ENCODE data around the gene PMIS2. TPM values are rescaled to one million over a fixed set of nuclear protein-coding genes. Genes with fewer than 3 reads are reported as not detected.
"Not testable (repeated sequence)": the region's sequence is repeated elsewhere in the genome, so short reads cannot be mapped to it uniquely, and the experiment has no call there.

PMIS2 gene
- total RNA-seq, 1 donor, result not detected

GRCh38 chr19:35596366-35596999 is 10.5 kb downstream of the PMIS2 start:
- Histone ChIP-seq H3K27me3 (ENCODE audit: insufficient read depth, low read length) (no peaks in the 10 kb centered on the region), H3K4me3 (ENCODE audit: low read length) (no peak overlapping the region), H3K9me3 (ENCODE audit: low read depth, low read length) (no peaks in the 10 kb centered on the region), H3K4me1 (ENCODE audit: insufficient read depth, low read length) (no peaks in the 10 kb centered on the region)

GRCh38 chr19:35601971-35602370 is 16.0 kb downstream of the PMIS2 start:
- H3K4me3 ChIP-seq (ENCODE audit: low read length), result no peak overlapping the region
- H3K4me1 ChIP-seq (ENCODE audit: insufficient read depth, low read length), result no peaks in the 10 kb centered on the region
- H3K27me3 ChIP-seq (ENCODE audit: insufficient read depth, low read length), result no peaks in the 10 kb centered on the region
- no peaks in the 10 kb centered on the region for H3K9me3 ChIP-seq (ENCODE audit: low read depth, low read length)

- H3K9me3 ChIP-seq (ENCODE audit: low read depth, low read length); H3K4me3 ChIP-seq (ENCODE audit: low read length); H3K4me1 ChIP-seq (ENCODE audit: insufficient read depth, low read length); H3K27me3 ChIP-seq (ENCODE audit: insufficient read depth, low read length): not testable (repeated sequence)
These were observed 18.5 kb downstream of the PMIS2 start for GRCh38 chr19:35604436-35604835.

DNA sequence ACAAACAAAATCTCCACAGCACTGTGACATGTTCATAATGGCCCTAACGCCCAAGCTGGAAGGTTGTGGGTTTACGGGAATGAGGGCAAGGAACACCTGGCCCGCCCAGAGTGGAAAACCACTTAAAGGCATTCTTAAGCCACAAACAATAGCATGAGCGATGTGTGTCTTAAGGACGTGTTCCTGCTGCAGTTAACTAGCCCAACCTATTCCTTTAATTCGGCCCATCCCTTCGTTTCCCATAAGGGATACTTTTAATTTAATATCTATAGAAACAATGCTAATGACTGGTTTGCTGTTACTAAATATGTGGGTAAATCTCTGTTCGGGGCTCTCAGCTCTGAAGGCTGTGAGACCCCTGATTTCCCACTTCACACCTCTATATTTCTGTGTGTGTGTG is 21.2 kb downstream of the PMIS2 start:
- not testable (repeated sequence) for H3K9me3 ChIP-seq (ENCODE audit: low read depth, low read length); H3K4me3 ChIP-seq (ENCODE audit: low read length); H3K27me3 ChIP-seq (ENCODE audit: insufficient read depth, low read length)
- H3K4me1 ChIP-seq (ENCODE audit: insufficient read depth, low read length), result peaks cover 23% of the 10 kb centered on the region

DNA sequence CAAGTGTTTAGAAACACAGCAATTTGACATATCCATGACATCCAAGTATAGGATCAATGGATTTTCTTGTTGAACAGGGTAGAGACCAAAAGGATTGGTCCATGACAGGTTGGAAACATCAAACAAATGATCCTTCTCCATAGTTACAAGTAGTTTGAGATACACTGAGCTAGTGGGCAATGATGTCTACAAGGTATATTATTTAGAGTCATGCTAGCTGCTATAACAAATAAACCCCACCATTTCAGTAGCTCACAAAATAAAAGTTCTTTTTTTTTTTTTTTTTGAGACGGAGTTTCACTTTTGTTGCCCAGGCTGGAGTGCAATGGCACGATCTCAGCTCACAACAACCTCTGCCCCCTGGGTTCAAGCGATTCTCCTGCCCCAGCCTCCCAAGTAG is 21.7 kb downstream of the PMIS2 start:
- Histone ChIP-seq H3K4me1 (ENCODE audit: insufficient read depth, low read length) (peaks cover 26% of the 10 kb centered on the region), H3K27me3 (ENCODE audit: insufficient read depth, low read length) (no peaks in the 10 kb centered on the region), H3K9me3 (ENCODE audit: low read depth, low read length) (no peaks in the 10 kb centered on the region), H3K4me3 (ENCODE audit: low read length) (no peak overlapping the region)

GRCh38 chr19:35608251-35608650 is 22.3 kb downstream of the PMIS2 start:
- Histone ChIP-seq H3K9me3 (ENCODE audit: low read depth, low read length) (no peaks in the 10 kb centered on the region), H3K4me1 (ENCODE audit: insufficient read depth, low read length) (peaks cover 32% of the 10 kb centered on the region), H3K27me3 (ENCODE audit: insufficient read depth, low read length) (no peaks in the 10 kb centered on the region), H3K4me3 (ENCODE audit: low read length) (no peak overlapping the region)

DNA sequence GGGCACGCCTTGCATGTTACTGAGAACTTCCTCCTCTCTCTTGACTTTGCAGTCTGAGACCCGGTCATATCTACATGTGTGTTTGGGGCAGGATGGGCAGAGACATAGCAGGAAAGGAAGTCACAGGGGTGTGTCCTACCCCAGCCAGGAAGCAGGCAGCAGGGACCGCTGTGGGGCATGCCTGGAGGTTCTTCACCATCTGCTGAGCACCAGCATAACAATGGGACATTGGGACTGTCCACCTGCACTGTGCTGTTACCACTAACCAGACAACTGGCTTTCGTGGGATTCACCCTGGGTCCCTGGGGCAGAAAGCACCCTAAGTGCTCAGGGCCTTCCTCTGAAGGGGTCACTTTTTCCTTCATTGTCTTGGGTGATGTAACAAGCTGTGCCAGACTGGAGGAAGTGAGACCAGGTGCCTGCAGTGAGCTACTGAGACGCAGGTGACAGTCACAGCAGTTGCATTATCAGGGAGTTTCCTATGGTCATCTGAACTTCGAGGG is 23.9 kb downstream of the PMIS2 start:
- no peak overlapping the region for H3K4me3 ChIP-seq (ENCODE audit: low read length)
- no peaks in the 10 kb centered on the region for H3K9me3 ChIP-seq (ENCODE audit: low read depth, low read length)
- H3K27me3 ChIP-seq (ENCODE audit: insufficient read depth, low read length), result no peaks in the 10 kb centered on the region
- H3K4me1 ChIP-seq (ENCODE audit: insufficient read depth, low read length), result peaks cover 35% of the 10 kb centered on the region

DNA sequence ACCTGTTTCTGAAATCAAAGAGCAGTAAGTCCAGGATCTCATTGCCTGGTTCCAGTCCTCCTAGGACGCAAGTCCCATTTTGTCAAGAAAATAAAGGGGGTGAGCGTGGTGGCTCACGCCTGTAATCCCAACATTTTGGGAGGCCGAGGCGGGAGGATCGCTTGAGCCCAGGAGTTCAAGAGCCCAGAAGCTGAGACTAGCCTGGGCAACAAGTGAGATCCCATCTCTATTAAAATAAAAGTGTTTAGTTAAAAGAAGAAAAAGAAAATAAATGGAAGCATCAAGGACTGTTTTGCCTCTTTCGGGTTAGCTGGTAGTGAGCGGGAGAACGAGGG is 26.2 kb downstream of the PMIS2 start:
- Histone ChIP-seq H3K4me1 (ENCODE audit: insufficient read depth, low read length) (peaks cover 35% of the 10 kb centered on the region), H3K27me3 (ENCODE audit: insufficient read depth, low read length) (no peaks in the 10 kb centered on the region), H3K4me3 (ENCODE audit: low read length) (peak overlapping the region; percentile 62), H3K9me3 (ENCODE audit: low read depth, low read length) (no peaks in the 10 kb centered on the region)

DNA sequence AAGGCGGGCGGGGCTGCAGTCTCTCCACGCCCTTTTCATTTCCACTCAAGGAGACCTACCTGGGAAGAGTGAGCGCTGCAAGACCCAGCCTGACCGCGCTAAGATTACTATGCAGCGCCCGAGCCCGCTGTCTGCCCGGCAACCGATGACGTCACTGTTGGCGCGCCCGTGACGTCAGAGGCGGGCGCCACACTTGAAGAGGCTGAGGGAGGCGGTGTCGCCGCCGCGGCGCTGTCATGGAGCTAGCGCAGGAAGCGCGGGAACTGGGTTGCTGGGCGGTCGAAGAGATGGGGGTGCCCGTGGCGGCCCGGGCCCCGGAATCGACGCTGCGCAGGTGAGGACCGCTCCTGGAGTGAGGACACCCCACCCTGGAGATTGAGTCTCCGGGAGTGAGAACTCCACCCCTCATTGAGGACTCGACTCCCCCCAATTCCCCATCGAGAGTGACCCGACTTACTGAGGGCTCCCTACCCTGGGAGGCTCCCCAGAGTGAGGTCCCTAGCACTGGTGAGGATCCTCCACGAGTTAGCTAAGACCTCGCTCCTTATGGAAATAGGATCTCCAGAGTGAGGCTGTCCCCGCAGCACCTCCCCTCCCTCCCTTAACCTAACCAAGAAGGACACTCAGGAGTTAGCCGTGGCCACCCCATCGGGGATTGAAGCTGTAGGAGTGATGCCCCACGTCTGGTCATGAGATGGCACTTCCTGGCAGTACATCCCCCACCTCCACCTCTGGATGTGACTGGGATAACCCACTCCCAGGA is 26.8 kb downstream of the PMIS2 start, which contains the start of gene HAUS5:
HAUS5 (plus strand) TSS at position 177 of the 763 bp plus-strand sequence; CDS start at position 237, 60 bp downstream.
- H3K4me3 ChIP-seq (ENCODE audit: low read length), result peak within 1 kb of the TSS; percentile 62
- H3K9me3 ChIP-seq (ENCODE audit: low read depth, low read length), result no peaks in the 10 kb centered on the region
- peaks cover 35% of the 10 kb centered on the region for H3K4me1 ChIP-seq (ENCODE audit: insufficient read depth, low read length)
- no peaks in the 10 kb centered on the region for H3K27me3 ChIP-seq (ENCODE audit: insufficient read depth, low read length)

- Histone ChIP-seq H3K9me3 (ENCODE audit: low read depth, low read length) (no peaks in the 10 kb centered on the region), H3K27me3 (ENCODE audit: insufficient read depth, low read length) (no peaks in the 10 kb centered on the region), H3K4me1 (ENCODE audit: insufficient read depth, low read length) (peaks cover 35% of the 10 kb centered on the region), H3K4me3 (ENCODE audit: low read length) (no peak overlapping the region)
These were observed 27.6 kb downstream of the PMIS2 start for GRCh38 chr19:35613574-35613973.

DNA sequence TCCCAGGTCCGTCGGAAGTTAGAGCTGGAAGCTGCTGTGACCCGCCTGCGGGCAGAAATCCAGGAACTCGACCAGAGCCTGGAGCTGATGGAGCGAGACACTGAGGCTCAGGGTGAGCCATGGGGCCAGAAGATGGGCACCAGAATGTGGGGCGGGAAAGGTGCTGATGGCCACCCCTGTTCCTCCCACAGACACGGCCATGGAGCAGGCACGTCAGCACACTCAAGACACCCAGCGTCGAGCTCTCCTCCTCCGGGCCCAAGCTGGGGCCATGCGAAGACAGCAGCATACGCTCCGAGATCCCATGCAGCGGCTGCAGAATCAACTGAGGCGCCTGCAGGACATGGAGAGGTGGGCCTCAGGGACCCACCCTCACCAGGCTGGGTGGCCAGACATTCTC is 29.1 kb downstream of the PMIS2 start:
- no peak overlapping the region for H3K4me3 ChIP-seq (ENCODE audit: low read length)
- H3K4me1 ChIP-seq (ENCODE audit: insufficient read depth, low read length), result peaks cover 25% of the 10 kb centered on the region
- H3K9me3 ChIP-seq (ENCODE audit: low read depth, low read length), result no peaks in the 10 kb centered on the region
- H3K27me3 ChIP-seq (ENCODE audit: insufficient read depth, low read length), result no peaks in the 10 kb centered on the region

DNA sequence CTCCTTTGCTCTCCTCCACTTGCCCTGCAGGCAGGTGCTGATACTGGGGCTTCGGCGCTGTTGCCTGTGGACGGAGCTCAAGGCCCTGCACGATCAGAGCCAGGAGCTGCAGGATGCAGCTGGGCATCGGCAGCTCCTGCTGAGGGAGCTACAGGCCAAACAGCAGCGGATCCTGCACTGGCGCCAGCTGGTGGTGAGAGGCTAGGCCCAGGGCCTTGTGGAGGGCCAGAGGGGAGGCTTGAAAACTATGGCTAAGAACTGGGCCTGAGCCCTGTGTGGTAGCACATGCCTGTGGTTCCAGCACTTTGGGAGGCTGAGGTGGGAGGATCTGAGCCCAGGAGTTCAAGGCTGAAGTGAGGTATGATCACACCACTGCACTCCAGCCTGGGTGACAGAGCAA is 32.9 kb downstream of the PMIS2 start:
- Histone ChIP-seq H3K9me3 (ENCODE audit: low read depth, low read length) (no peaks in the 10 kb centered on the region), H3K4me1 (ENCODE audit: insufficient read depth, low read length) (no peaks in the 10 kb centered on the region), H3K27me3 (ENCODE audit: insufficient read depth, low read length) (no peaks in the 10 kb centered on the region), H3K4me3 (ENCODE audit: low read length) (no peak overlapping the region)

DNA sequence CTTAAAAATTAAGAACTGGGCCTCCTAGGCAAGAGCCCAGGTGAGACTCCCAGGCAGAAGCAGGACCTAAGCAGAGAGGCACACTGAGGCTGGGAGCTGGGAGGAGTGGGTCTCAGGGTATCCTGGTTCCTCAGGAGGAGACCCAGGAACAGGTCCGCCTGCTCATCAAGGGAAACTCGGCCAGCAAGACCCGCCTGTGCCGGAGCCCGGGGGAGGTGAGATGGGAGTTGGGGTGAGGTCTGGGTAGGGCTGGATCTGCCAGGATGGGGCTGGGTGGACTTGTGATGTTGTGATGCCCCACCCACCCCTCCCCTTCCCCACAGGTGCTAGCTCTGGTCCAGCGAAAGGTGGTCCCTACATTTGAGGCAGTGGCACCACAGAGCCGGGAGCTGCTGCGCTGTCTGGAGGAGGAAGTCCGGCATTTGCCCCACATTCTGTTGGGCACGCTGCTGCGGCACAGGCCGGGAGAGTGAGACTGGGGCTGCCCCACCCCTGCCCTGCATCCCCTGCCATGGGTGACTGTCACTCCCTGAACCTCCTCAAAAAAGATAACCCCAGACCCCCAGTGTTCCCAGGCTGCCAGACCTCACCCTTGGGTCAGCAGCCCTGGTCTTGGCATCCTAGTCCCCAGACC is 33.4 kb downstream of the PMIS2 start:
- H3K9me3 ChIP-seq (ENCODE audit: low read depth, low read length), result no peaks in the 10 kb centered on the region
- no peaks in the 10 kb centered on the region for H3K4me1 ChIP-seq (ENCODE audit: insufficient read depth, low read length)
- H3K4me3 ChIP-seq (ENCODE audit: low read length), result no peak overlapping the region
- H3K27me3 ChIP-seq (ENCODE audit: insufficient read depth, low read length), result no peaks in the 10 kb centered on the region

DNA sequence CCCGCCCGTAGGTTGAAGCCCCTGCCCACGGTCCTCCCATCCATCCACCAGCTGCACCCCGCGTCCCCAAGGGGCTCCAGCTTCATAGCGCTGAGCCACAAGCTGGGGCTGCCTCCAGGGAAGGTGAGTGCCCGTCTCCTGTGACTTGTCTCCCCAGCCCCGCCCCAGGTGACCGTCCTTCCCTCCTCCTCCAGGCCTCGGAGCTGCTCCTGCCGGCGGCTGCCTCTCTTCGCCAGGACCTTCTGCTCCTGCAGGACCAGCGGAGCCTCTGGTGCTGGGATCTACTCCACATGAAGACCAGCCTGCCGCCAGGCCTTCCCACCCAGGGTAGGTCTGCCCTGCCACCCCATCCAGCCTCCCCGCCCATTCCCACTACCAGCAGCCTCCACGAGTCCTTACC is 34.0 kb downstream of the PMIS2 start:
- no peaks in the 10 kb centered on the region for H3K9me3 ChIP-seq (ENCODE audit: low read depth, low read length)
- H3K4me1 ChIP-seq (ENCODE audit: insufficient read depth, low read length), result no peaks in the 10 kb centered on the region
- no peak overlapping the region for H3K4me3 ChIP-seq (ENCODE audit: low read length)
- no peaks in the 10 kb centered on the region for H3K27me3 ChIP-seq (ENCODE audit: insufficient read depth, low read length)

GRCh38 chr19:35621708-35622107 is 35.7 kb downstream of the PMIS2 start:
- Histone ChIP-seq H3K4me1 (ENCODE audit: insufficient read depth, low read length) (no peaks in the 10 kb centered on the region), H3K27me3 (ENCODE audit: insufficient read depth, low read length) (no peaks in the 10 kb centered on the region), H3K9me3 (ENCODE audit: low read depth, low read length) (no peaks in the 10 kb centered on the region), H3K4me3 (ENCODE audit: low read length) (no peak overlapping the region)
